HG03354 (cell line): ENCODE measurements around the gene UNC5B.

ENCODE experiments used
- ATAC-seq: cut with Tn5 transposase; IDR thresholded peaks from one replicate; pipeline ENCODE4 v1.9.1; 2021; ENCODE audit warnings: mild to moderate bottlenecking; ENCODE audit not compliant: unreplicated experiment, poor library complexity, severe bottlenecking

Gene UNC5B

DNA sequence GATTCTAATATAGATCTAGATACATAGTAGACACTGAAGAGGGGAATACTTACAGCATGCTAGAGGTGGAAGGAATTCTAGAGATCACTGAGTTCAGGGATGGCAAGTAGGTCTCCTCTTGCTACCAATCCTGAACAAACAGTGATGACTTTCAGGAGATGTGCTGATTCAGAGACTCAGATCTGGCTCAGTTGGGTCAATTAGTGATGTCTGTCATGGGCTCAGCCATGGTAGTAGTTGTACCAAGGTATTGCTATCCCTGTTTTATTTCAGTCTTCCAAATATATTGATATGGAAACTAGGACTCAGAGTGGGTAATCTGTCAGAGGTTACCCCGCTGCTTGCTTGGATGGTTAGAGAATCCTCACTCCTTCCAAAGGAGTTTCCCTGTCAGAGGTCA lies 38.5 kb downstream of the UNC5B start:
- no peak for ATAC-seq

DNA sequence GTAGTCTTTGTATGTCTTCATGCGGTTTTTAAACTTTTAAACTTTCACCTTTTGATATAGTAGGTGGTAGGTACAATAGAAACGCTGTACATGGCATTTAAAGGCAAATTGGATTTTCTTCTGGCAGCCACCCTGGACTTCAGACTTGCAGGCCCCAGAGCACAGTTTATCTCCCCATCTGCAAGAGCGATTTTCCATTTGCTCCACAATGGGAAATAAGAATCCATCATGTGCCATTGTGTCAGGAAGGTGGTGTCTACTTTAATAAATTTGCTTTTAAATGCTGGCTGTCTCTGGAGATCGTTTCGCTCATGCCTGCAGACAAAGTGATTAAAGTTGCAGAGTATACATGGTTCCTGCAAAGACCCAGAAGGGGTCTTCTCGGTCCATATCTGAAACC lies 38.9 kb downstream of the UNC5B start:
- no peak for ATAC-seq

DNA sequence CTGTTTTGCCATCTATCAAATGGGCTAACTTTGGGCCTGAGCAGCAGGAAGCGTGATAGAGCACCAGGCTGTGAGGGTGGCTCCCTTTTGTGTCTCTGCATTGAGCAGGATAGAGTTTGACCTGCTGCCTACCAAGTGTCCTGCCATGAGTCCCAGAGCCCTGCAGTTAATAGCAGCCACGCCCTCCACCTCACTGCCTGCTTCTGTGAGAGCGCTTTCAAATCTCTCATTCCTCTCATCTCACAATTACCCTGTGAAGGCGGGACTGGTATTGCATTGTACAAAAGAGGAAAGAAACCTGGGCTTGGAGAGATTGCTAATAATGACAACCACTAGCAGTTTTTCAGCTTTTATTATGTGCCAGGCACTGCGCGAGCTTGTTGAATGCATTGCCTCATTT lies 39.9 kb downstream of the UNC5B start:
- no peak for ATAC-seq

DNA sequence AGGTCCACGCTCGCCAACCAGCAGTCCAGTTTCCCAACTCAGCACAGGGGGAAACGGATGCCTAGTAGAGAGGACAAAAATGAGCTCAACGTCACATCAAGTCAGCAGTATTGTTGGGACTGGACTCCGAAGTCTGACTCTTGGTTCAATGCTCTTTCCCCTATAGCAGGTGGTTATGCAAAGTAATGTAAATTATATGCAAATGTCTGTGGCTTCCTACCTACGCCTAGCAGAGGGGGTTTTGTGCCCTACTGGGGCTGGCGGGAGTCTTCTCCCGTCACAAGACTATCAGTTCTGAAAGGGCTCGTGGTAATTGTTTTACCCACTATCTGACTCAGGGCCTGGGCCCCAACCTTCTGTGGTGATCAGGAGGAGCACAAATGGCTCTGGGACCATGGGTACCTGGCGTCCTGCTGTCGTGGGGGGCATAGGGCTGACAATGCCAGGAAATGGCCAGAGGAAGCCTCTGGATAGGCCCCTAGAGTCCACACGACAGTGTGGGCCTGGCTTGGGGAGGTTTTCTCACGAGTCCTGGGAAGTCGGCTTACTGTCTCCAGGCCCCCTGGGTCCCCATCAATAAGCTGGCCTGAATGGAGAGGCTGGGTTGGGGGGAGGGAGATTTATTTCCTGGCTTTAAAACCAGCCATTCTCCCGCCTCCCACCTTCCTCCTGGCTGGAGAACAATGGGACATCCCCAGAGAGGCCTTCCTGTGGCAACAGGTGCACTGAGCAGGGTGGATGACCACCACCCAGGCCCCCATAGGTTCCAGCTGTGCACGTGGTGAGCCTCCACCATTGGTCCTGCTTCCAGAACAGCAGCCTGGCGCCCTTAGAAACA lies 41.8 kb downstream of the UNC5B start:
- no peak for ATAC-seq

DNA sequence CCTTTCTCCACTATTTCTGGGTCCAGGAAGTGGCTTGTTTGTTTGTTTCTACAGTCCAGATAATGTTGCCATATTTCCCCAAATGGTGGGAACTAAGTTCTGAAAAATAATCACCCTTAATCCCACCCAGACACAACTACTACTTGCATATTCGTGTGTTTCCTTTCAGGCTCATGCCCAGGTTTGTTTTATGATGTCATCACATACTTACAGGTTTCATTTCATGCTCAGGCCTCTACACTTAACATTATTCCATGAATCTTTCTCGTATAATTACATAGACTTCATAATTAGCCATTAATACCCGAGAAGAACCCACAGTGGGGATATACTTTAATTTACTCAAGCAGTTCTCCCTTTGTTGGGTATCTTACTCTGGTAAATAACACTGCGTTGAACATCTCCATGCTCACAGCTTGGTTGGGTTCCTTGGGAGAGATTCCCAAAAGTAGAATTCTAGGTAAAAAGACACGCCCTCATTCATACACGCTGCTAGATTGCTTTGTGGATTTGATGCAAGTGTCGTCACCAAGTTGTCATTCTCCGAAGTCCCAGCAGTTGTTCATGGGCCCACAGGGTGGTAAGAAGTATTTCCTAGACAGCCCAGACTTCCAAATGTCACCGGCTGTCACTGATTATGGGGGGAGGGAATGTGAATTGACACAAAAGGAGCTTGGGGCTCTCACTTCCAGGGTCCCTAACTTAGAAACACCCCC lies 42.6 kb downstream of the UNC5B start:
- ATAC-seq: no peak

DNA sequence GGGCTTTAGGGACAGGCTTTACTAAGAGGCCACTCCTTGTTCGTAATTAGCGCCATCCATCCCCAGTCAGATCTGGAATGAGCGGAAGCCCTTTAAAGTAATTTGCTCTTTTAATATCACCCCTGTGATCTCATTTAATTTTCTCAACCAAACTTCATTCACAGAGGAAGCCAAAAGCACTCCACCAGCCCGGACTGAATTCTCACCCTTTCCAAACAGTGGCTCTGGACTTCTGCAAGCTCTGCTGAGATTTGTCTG lies 43.1 kb downstream of the UNC5B start:
- no peak for ATAC-seq

DNA sequence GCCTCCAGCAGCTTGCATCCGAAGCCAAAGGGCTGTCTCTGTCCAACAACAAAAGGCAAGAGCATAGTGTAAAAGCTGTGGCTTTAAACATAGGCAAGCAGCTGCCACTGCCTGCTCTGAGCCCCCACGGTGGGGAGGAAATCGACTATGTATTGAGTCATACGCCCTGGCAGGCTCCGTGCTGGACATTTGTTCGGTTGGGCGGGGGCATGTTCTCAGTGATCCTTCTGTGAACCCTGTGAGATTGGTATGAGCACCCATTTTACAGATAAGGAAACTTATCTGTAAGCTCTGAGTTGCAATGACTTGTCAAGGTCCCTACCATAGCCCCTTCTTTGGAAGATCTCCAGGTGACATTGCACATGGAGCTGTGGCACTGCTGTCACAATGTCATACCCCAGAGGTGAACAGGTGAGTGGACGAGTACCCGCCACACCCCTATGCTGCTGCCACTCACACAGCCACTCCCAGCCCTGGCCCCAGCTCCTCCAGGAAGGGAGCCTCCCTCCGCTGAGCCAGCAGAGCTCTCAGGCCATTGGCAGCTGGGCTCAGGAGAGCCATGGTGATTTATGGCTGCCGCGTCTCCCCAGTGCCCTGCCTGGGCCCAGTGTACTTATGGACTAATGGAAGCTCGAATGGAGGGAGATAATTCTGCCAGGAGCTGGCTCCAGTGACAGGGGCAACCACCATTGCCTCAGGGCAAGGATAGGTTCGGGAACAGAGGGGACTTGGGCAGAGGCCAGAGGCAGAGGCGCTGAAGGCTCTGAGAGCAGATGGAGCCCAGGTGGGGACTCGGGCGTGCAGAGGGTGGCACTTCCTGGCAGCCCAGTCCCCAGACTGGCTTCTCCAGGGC lies 43.7 kb downstream of the UNC5B start:
- no peak for ATAC-seq

DNA sequence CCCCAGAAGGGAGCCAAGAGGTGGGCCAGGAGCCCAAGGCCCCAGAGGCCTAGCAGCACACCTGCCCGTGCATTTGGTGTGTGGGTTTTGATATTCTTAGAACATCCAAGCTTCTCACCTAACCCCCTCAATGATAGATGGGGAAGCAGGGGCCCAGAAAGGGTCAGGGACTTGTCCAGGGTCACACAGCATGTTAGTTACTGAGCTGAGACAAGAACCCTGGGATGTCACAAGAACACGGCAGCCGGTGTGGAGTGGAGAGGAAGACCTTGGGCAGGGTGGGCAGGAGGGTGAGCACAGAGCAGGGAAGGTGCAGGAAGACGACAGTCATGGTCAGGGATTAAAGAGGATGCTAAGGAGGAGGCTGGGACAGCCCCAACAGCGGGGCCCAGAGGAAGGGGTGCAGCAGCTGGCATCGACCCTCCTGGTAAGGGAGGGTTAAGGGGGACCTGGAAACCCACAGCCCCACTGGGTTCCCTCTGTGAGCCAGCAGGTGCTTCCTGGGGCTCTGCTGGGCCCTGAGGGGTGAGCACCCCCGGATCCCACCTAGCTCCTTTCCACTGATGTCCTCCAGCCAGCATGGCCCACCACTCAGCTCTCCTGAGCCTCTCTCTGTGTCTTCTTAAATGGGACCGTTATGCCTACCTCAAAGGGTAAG lies 44.4 kb downstream of the UNC5B start:
- no peak for ATAC-seq

DNA sequence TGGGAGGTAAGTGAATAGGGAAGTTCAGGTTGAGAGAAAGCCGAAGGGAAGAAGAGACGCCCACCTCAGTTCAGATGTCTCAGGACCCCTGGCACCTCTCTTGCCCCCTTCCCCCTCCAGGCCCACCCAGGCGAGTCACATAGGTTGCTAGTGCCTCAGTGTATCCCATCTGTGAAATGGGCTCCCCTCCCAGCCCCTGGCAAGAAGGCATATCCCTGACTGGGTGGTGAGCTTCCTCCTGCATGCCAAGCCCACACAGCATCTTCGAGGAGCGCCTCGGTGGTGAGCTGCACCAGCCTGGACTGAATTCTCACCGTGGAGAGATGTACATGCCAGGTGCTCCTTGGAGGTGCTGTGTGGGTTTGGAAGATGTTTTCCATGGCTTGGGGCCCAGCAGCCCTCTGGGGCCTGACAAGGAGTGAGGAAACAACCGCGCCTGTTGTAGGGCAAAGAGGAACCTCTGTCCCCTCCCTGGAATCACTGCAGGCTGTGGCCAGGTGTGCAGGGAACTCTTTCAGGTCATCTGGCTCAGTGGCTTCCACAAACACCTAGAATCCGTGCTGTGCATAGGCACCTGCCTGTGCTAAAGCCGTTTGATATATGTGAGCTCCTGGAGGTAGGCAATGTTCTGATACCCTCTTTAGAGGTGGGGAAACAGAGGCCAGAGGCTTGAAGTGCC lies 45.1 kb downstream of the UNC5B start:
- ATAC-seq: no peak

DNA sequence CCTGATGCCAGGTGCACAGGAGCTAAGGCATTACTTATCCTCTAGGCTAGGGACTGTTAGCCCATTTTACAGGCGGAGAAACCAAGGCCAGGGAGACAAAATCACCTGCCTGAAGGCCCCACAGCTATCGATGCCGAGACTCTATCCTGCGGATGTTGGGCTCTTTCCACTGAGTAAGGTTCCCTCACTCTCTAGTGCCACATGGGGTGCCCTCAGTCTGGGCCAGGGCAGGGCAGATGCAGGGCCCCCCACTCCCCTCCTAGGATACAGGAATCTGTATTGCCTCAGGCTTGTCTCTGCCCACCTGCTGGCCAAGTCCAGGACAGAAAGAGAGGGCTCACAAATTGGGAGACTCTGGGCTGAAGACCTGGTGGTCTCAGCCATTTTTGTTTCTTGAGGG lies 45.7 kb downstream of the UNC5B start:
- ATAC-seq: no peak

DNA sequence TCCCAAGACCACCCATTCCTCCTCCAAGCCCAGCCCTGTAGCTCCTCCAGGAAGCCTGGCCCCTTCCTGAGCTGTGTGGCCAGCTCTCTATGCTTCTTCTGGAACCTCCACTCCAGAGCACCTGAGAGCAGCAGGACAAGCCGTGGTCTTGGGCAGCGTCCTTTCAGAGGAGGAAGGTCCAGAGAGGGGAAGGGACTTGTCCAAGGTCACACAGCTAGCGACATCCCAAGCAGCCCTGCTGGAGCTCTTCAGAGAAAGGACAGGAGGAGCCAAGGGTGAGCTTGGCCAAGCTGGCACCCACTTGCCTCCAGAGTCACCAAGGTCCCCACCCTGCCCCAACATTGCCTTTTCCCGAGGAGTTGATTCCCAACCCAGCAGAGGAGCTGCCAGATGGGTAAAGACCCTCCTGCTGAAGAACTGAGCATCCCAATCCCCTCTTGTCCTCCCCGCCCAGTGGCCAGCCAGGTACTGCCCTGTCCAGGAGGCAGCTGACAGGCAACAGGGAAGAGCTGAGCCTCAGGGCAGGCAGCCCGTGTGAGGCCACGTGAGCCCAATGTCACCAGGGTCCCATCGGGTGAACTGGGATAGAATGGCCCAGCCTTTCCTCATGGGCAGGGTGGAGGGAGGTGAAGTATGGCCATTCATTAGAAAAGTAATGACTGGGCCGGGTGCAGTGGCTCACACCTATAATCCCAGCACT lies 46.2 kb downstream of the UNC5B start:
- ATAC-seq: no peak

DNA sequence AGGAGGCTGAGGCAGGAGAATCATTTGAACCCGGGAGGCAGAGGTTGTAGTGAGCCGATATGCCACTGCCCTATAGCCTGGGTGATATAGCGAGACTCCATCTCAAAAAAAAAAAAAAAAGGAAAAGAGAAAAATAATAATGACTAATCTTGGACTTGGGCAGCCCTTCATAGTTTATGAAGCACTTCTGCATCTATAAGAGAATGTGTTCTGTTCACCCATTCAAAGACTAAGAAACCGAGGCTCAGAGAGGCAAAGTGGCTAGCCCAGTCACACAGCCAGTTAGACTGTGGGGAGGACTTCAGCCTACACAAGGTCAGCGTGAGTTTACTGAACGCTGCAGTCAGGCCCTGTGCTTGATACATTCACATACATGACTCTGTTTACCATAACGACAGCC lies 46.9 kb downstream of the UNC5B start:
- no peak for ATAC-seq

DNA sequence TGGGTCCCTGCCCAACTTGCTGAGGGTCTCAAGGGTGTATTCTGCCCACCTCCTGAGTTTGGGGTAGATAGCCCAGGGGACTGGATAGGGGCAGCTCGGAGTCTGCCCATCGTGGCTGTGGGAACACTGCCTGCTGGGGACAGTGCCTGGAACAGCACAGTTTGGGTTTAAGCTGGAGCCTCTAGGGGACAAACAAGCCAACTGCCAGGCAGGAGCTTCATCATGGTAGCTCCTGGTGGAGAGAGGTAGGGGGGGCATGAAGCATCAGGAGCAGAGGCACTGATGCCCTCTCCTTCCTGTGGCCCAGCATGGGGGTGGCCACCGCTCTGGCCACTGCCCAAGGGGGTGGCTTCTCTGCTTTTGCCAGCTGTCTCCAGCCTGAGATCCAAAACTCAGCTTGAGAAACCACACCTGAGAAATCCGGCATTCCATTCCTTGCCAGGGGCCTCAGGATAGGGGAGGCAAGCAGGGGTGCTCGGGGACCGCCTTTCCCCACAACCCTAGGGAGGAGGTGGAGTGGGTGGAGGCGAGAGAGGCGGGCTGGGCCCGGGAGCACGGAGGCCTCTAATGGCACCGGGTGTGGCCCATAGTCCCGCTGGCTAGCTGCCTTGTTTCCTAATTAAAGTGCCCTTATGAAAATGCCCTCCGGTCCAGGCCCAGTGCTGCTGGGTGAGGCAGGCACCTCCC lies 47.6 kb downstream of the UNC5B start:
- ATAC-seq: no peak

DNA sequence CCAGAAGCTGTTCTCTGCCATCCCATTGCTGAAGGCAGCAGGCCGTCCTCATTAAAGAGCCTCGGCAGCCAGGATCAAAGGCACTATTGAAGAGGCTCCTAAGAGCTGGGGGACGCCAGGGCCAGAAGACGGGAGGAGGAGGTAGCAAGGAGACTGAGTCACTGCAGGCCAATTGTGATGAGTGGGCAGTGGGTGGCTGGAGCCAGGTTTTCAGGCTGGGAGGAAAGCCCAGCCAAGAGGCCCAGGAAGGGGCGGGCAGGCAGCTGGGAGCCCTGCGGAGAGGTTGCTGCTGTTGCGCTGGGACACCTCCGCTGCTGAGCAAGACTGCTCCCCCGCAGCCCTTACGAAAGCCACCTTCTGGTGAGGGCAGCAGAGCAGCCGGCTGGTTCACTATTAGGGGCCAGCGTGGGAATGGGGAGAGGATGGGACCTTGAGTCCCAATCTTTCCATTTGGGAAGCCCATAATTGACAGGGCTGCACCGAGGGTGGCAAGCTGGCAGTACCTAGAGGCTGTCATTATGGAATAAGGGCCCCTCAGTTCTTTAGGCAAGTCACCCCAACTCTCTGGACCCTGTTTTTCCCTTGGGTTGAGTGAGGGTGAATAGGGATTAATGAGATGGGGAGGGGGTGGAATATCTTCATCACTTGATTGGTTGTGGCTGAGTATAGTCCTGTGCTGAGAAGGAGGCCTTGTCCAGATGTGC lies 48.4 kb downstream of the UNC5B start:
- no peak for ATAC-seq

DNA sequence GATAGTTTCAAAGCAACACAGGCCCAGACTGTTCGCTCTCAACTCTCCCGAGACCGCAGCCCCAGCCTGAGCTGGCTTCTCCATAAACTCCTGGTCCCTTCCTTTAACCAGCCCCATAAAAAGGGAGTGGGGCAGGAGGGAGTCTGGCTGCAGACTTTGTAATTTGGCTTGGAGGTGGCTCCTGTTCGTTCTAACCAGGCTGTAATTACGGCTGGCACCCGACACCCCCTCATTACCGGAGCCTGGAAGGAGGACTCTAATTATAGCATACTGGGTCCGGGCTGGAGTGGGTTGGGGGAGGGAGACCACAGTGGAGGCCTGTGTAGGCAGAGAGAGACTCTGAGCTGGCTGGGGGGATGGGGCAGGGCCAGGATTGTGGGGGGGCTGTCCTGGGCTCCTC lies 49.7 kb downstream of the UNC5B start:
- no peak for ATAC-seq

DNA sequence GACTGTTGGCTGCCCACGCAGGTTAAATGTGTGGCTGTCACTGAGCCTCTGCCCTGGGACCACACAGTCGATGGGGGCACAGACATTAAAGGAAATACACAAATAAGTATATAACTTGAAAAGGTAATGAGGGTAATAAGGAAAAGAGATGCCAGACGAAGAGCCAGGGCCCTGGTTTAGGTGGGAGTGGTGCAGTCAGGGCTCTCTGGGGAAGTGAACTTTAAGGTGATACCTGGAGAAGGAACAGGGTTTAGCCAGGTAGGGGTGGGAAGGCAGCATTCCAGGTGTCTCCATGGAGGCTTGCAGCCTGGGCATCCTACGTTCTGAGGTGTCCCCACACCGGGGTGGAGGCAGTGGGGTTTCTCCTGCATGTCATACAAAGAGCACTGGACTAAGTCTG lies 50.4 kb downstream of the UNC5B start:
- ATAC-seq: no peak

DNA sequence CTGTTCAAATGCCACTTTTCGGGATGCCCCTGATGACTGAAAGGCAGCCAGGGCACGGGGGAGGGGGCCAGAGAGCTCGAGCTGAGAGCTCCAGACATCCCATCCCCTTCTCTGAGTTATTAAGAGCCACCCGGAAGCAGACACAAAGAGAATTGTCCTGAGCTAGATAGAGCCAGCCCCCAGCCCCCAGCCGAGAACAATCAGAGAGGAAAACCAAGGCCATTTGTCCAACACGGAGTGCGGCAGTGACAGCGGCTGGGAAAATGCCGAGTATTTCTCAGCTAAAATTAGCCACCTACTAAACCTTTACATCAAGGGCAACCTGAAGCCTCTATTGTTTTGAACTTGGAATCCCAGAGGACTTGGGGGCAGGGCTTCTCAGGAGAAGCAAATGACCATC lies 51.0 kb downstream of the UNC5B start:
- ATAC-seq: no peak
